ENCODE results near the gene SPRN. TPM values are rescaled to one million over a fixed set of nuclear protein-coding genes. Genes with fewer than 3 reads are reported as not detected.
A peak's percentile ranks its signal among the peaks of the same experiment; 100 is the strongest.

The SPRN gene
- total RNA-seq, 2 donors from 2014 or later = not detected

DNA sequence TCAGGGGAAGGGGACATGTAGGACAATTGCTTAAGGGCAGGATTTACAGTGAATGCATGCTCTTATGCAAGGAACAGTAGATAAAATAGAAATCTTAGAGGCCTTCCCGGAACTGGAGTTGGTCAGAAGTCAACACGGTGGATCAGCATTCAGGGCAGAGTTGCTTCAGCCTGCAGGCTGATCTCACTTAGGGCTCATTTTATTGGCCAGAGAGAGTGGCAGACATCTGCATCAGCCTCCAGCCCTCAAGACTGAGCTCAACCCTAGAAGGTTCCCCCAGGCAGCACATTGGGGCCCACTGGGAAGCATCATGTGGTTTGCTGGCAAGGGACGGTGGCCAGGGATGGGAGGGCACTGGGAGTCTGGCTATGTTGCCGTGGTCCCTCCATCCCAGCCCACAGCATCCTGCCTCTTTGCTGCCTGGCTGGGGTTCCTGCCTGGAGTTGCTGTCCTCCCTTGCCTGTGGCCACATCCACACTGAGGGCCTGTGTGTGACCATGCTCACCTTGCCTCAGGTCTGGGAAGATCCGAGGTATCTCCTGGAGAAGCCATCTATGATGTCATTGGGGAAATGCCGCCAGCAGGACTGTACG, 42.4 kb upstream of the SPRN start:
- peak; percentile 47 for DNase-seq (ENCODE audit: low spot score)
- no peaks in the 10 kb centered on the region for H3K4me1 ChIP-seq
- no peaks in the 10 kb centered on the region for H3K36me3 ChIP-seq
- no peak overlapping the region for H3K27ac ChIP-seq
- no peak overlapping the region for H3K4me3 ChIP-seq
- TF ChIP-seq, protein P1, sequence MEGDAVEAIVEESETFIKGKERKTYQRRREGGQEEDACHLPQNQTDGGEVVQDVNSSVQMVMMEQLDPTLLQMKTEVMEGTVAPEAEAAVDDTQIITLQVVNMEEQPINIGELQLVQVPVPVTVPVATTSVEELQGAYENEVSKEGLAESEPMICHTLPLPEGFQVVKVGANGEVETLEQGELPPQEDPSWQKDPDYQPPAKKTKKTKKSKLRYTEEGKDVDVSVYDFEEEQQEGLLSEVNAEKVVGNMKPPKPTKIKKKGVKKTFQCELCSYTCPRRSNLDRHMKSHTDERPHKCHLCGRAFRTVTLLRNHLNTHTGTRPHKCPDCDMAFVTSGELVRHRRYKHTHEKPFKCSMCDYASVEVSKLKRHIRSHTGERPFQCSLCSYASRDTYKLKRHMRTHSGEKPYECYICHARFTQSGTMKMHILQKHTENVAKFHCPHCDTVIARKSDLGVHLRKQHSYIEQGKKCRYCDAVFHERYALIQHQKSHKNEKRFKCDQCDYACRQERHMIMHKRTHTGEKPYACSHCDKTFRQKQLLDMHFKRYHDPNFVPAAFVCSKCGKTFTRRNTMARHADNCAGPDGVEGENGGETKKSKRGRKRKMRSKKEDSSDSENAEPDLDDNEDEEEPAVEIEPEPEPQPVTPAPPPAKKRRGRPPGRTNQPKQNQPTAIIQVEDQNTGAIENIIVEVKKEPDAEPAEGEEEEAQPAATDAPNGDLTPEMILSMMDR (IDR thresholded peaks at IDR 0.05) = no peak
- no peaks in the 10 kb centered on the region for H3K27me3 ChIP-seq
- no peaks in the 10 kb centered on the region for H3K9me3 ChIP-seq

GRCh38 chr10:133465950-133466474, 41.6 kb upstream of the SPRN start:
- Histone ChIP-seq H3K36me3 (no peaks in the 10 kb centered on the region), H3K27ac (no peak overlapping the region), H3K9me3 (no peaks in the 10 kb centered on the region), H3K4me3 (no peak overlapping the region), H3K4me1 (no peaks in the 10 kb centered on the region), H3K27me3 (no peaks in the 10 kb centered on the region)
- DNase-seq (ENCODE audit: low spot score) = peak; percentile 38
- TF ChIP-seq, protein P1 (IDR thresholded peaks at IDR 0.05) = no peak

DNA sequence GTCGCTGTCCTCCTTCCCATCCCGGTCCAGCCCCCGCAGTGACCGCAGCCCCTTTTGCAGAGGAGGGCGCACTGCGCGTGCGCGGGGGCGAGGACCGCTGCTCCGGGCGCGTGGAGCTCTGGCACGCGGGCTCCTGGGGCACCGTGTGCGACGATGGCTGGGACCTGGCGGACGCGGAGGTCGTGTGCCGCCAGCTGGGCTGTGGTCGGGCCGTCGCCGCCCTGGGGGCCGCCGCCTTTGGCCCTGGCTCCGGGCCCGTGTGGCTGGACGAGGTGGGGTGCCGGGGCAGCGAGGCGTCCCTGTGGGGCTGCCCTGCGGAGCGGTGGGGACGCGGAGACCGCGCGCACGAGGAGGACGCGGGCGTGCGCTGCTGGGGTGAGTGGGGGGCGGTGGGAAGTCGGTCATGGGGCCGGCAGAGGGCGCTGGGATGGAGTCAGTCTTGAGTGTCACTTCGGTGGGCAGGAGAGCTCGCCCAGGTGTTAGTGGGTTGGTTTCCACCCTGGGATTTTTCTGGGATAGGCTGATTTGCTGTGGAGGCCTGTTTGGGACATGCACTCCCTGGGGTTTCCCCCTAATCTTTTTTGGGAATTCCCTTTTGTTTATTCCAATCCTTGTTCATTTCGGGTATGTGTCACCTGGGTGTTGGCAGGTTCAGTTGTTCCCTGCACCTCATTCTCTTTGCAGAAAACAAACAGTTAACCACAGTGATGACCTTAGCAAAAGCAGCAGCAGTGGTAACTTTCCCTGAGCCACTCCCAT, 40.9 kb upstream of the SPRN start:
- TF ChIP-seq, protein P1 (IDR thresholded peaks at IDR 0.05) = no peak

GRCh38 chr10:133464582-133465031, 40.2 kb upstream of the SPRN start:
- no peak overlapping the region for H3K4me3 ChIP-seq
- H3K9me3 ChIP-seq = no peaks in the 10 kb centered on the region
- H3K27ac ChIP-seq = no peak overlapping the region
- no peaks in the 10 kb centered on the region for H3K27me3 ChIP-seq
- no peaks in the 10 kb centered on the region for H3K36me3 ChIP-seq
- TF ChIP-seq, protein P1 (IDR thresholded peaks at IDR 0.05) = no peak
- H3K4me1 ChIP-seq = no peaks in the 10 kb centered on the region
- peak; percentile 46 for DNase-seq (ENCODE audit: low spot score)

More for the DNA sequence above, 40.9 kb upstream of the SPRN start:
- Histone ChIP-seq H3K27ac (no peak overlapping the region), H3K9me3 (no peaks in the 10 kb centered on the region), H3K36me3 (no peaks in the 10 kb centered on the region), H3K27me3 (no peaks in the 10 kb centered on the region), H3K4me3 (no peak overlapping the region), H3K4me1 (no peaks in the 10 kb centered on the region)
- DNase-seq (ENCODE audit: low spot score) = no peak

GRCh38 chr10:133462512-133463305, 38.3 kb upstream of the SPRN start:
- H3K27me3 ChIP-seq = no peaks in the 10 kb centered on the region
- H3K9me3 ChIP-seq = no peaks in the 10 kb centered on the region
- TF ChIP-seq, protein P1 (IDR thresholded peaks at IDR 0.05) = no peak
- no peak overlapping the region for H3K27ac ChIP-seq
- peak; percentile 42 for DNase-seq (ENCODE audit: low spot score)
- H3K4me3 ChIP-seq = no peak overlapping the region
- H3K36me3 ChIP-seq = no peaks in the 10 kb centered on the region
- H3K4me1 ChIP-seq = no peaks in the 10 kb centered on the region
